ENCODE measurements around the gene ASF1A.

- TF ChIP-seq CTCF (CRISPR knock-in tag; IDR thresholded peaks at IDR 0.05) = no peak
- no peak for TF ChIP-seq CBX1 (IDR thresholded peaks at IDR 0.05; ENCODE audit: low read depth)
- no peak for TF ChIP-seq FOXK1 (CRISPR knock-in tag; IDR thresholded peaks at IDR 0.05; ENCODE audit: borderline replicate concordance, low read depth)
- no peak for TF ChIP-seq REST (IDR thresholded peaks at IDR 0.05; ENCODE audit: borderline replicate concordance in 1 of 2, low read depth in 1 of 2, low read length in 2 of 2)
- no peak for TF ChIP-seq POLR2A (IDR thresholded peaks at IDR 0.05; ENCODE audit: insufficient read depth in 1 of 2, low read depth in 2 of 2, low read length in 2 of 2)
- no peak for TF ChIP-seq SNAPC4 (CRISPR knock-in tag; IDR thresholded peaks at IDR 0.05)
- no peak for TF ChIP-seq ETV6 (CRISPR knock-in tag; conservative IDR thresholded peaks at IDR 0.05)
- TF ChIP-seq ZNF362 (CRISPR knock-in tag; IDR thresholded peaks at IDR 0.05; ENCODE audit: borderline replicate concordance) = no peak
- TF ChIP-seq ATF2 (CRISPR knock-in tag; IDR thresholded peaks at IDR 0.05) = no peak
Measured at GRCh38 chr6:118908441-118908840, 14.5 kb downstream of the ASF1A start.
